NCI-H69 (cell line): ENCODE results near the gene ZC3H18.
A peak's percentile ranks its signal among the peaks of the same experiment; 100 is the strongest.

Experiments used
- DNase-seq: peaks from one replicate; lab custom pipeline; 2025; lab: John Stamatoyannopoulos, UW

Gene ZC3H18

DNA sequence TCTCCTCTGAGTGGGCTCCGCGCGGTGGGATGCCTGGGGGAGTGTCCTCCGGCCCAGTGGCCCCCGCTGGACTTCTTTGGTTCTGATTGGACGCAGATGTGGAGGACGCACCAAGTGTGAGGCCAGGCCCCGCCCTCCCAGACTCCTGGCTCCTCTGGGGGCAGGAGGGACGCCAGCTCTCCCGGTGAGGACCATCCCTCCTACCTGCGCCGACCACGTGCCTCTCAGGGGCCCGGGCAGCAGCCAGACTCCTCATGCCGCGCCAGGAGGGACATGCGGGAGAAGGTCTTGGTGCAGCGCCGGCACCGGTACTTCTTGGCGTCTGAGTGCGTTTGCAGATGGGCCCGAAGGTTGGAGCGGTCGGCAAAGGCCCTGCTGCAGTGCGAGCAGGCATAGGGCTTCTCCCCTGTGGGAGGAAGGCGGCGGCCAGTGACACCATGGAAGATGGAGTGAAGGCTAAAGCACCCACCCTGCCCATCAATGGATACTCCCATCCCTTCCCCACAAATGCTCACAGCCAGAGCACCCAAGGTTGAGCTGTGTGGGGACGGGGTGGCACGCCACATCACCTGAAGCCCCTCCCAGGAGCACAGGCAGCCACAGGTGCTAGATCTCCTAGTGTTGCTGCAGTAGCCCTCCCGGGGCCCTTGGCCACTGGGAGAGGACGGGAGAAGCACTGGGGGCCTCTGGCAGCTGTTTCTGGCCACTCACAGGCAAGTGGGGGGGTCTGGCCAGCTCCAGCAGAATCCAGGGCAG, 108.2 kb downstream of the ZC3H18 start:
- DNase-seq: peak; percentile 21

- no peak for DNase-seq
These were observed 110.4 kb downstream of the ZC3H18 start for GRCh38 chr16:88680554-88681083.

GRCh38 chr16:88681084-88681680, 111.0 kb downstream of the ZC3H18 start:
- peak; percentile 22 for DNase-seq
